Aorta (tissue), 5 donors: ENCODE results near the gene MGLL. TPM values are rescaled to one million over a fixed set of nuclear protein-coding genes. Genes with fewer than 3 reads are reported as not detected.

Experiments
- ATAC-seq: fragments of 200-7000 bp; cut with Tn5 transposase; one replicate; pipeline ENCODE4 v1.9.1; 2022; ENCODE audit warnings: moderate library complexity; ENCODE audit not compliant: low FRiP score
- DNase-seq, 2 donors: peaks; one replicate each; pipeline ENCODE4 v3.0.0-alpha.2; 2020
- H3K27ac ChIP-seq, 2 donors: one replicate each; pipeline ENCODE4 v1.5.1; 2013; ENCODE audit warnings: low read length in 2 of 2, mild to moderate bottlenecking in 2 of 2, moderate library complexity in 2 of 2, control low read depth in 1 of 2, inconsistent platforms in 1 of 2, low read depth in 1 of 2
- H3K27me3 ChIP-seq, 2 donors: one replicate each; pipeline ENCODE4 v1.6.1; 2013; ENCODE audit warnings: control low read depth in 1 of 2, low read length in 1 of 2, mild to moderate bottlenecking in 1 of 2, moderate library complexity in 1 of 2; ENCODE audit not compliant: insufficient read depth in 2 of 2, control insufficient read depth in 1 of 2
- H3K36me3 ChIP-seq, 2 donors: one replicate each; pipeline ENCODE4 v1.6.1; 2013; ENCODE audit warnings: control low read depth in 1 of 2, low read length in 1 of 2, mild to moderate bottlenecking in 1 of 2; ENCODE audit not compliant: insufficient read depth in 2 of 2, control insufficient read depth in 1 of 2
- H3K4me1 ChIP-seq, 2 donors: one replicate each; pipeline ENCODE4 v1.6.1; 2013; ENCODE audit warnings: low read length in 2 of 2, control low read depth in 1 of 2, mild to moderate bottlenecking in 1 of 2, moderate library complexity in 1 of 2; ENCODE audit not compliant: insufficient read depth in 2 of 2, control insufficient read depth in 1 of 2
- H3K4me3 ChIP-seq, 2 donors: one replicate each; pipeline ENCODE4 v1.5.1; 2013; ENCODE audit warnings: low read length in 2 of 2, control low read depth in 1 of 2, mild to moderate bottlenecking in 1 of 2
- H3K9me3 ChIP-seq: one replicate; pipeline ENCODE4 v1.6.1; 2013; ENCODE audit warnings: mild to moderate bottlenecking, low read length; ENCODE audit not compliant: control insufficient read depth
- WGBS, 2 donors: extraction: QIAGEN DNeasy Blood & Tissue Kit; methylation state at CpG; one replicate each; pipeline ENCODE4 v1.1.7; 2013; 5-methylcytosine and 5-hydroxymethylcytosine counted together
- intact Hi-C, 2 donors: fragments of 100-400 bp; cut with DNase I; formaldehyde crosslinking; loops; one replicate each; pipeline versions ENCODE4 v1.14.2 to v1.15.0; 2022
- polyA plus RNA-seq, 2 donors: library from polyadenylated mRNA; stranded (reverse); fragments of 200-250 nt; gene quantifications; one replicate each; pipeline ENCODE4 v1.2.3, GENCODE V29; 2013
- total RNA-seq, 2 donors: library from RNA; stranded (reverse); fragmentation: NEBNext Ultra II Directional; extraction: Animal tissue kit (Norgen Biotek cat#: 25700); gene quantifications; one replicate each; pipeline ENCODE4 v1.2.1, GENCODE V29; 2021
- donor health status: healthy with polysubstance abuse.
- donor health status: Bipolar disorder and iron deficiency.
- donor health status: DM: no; HTN: no; CAD: no.
- donor health status: DM: no; HTN: no; CAD: no.
- donor health status: DM: yes; HTN: yes; CAD: no.

Gene MGLL
- total and polyA plus RNA-seq, 4 donors: 18.3 to 85.3 (median 50.7) TPM

- H3K4me3 ChIP-seq: no peak overlapping the region
- no peaks in the 10 kb centered on the region for H3K9me3 ChIP-seq
- intact Hi-C loops: no loop called here
- no peaks in the 10 kb centered on the region for H3K27me3 ChIP-seq
- no peaks in the 10 kb centered on the region for H3K36me3 ChIP-seq
- no peak overlapping the region for H3K27ac ChIP-seq
- no peak for DNase-seq
- H3K4me1 ChIP-seq: peaks cover 5% of the 10 kb centered on the region in 2 donors
- 45 to 49% methylated on average over 9 of the region's 9 CpGs for WGBS, 2 donors
- ATAC-seq: no peak
These were observed 89.4 kb downstream of the MGLL start for GRCh38 chr3:127732879-127733350.

GRCh38 chr3:127732303-127732702, 90.0 kb downstream of the MGLL start:
- Histone ChIP-seq H3K4me3 (no peak overlapping the region), H3K36me3 (no peaks in the 10 kb centered on the region), H3K4me1 (peaks cover 5% of the 10 kb centered on the region in 2 donors), H3K9me3 (no peaks in the 10 kb centered on the region), H3K27me3 (no peaks in the 10 kb centered on the region), H3K27ac (no peak overlapping the region)
- intact Hi-C loops: no loop called here
- DNase-seq: no peak
- ATAC-seq: no peak
- 83 to 93% methylated on average over 4 of the region's 4 CpGs for WGBS, 2 donors

- ATAC-seq: no peak
- no peak overlapping the region for H3K4me3 ChIP-seq
- no peaks in the 10 kb centered on the region for H3K9me3 ChIP-seq
- 66 to 76% methylated on average over 12 of the region's 12 CpGs for WGBS, 2 donors
- no peaks in the 10 kb centered on the region for H3K27me3 ChIP-seq
- no peaks in the 10 kb centered on the region for H3K36me3 ChIP-seq
- intact Hi-C loops: no loop called here
- no peak for DNase-seq
- H3K4me1 ChIP-seq: peaks cover 5% of the 10 kb centered on the region in 2 donors
- H3K27ac ChIP-seq: no peak overlapping the region
These were observed 90.6 kb downstream of the MGLL start for GRCh38 chr3:127731546-127732289.

GRCh38 chr3:127730666-127731295, 91.5 kb downstream of the MGLL start:
- Histone ChIP-seq H3K27ac (no peak overlapping the region), H3K4me3 (no peak overlapping the region), H3K4me1 (peaks cover 5% of the 10 kb centered on the region in 2 donors), H3K9me3 (no peaks in the 10 kb centered on the region), H3K36me3 (no peaks in the 10 kb centered on the region), H3K27me3 (no peaks in the 10 kb centered on the region)
- ATAC-seq (no peak), DNase-seq (no peak)
- intact Hi-C loops: no loop called here
- whole genome bisulfite sequencing, 2 donors: 90 to 93% methylated on average over 6 of the region's 6 CpGs

- WGBS, 2 donors: 79 to 83% methylated on average over 8 of the region's 8 CpGs
- DNase-seq: no peak
- intact Hi-C loops: no loop called here
- H3K4me1 ChIP-seq: peaks cover 4 to 5% of the 10 kb centered on the region in 2 donors
- H3K36me3 ChIP-seq: no peaks in the 10 kb centered on the region
- no peaks in the 10 kb centered on the region for H3K9me3 ChIP-seq
- H3K27me3 ChIP-seq: no peaks in the 10 kb centered on the region
- H3K27ac ChIP-seq: no peak overlapping the region
- no peak overlapping the region for H3K4me3 ChIP-seq
- ATAC-seq: no peak
These were observed 92.1 kb downstream of the MGLL start for GRCh38 chr3:127730171-127730570.

GRCh38 chr3:127729556-127730056, 92.7 kb downstream of the MGLL start:
- Histone ChIP-seq H3K4me1 (peaks cover 0 to 1% of the 10 kb centered on the region in 2 donors), H3K36me3 (no peaks in the 10 kb centered on the region), H3K9me3 (no peaks in the 10 kb centered on the region), H3K4me3 (no peak overlapping the region), H3K27ac (no peak overlapping the region), H3K27me3 (no peaks in the 10 kb centered on the region)
- no peak for DNase-seq
- ATAC-seq: no peak
- WGBS, 2 donors: 85 to 87% methylated on average over 4 of the region's 4 CpGs
- intact Hi-C loops: no loop called here

- no peaks in the 10 kb centered on the region for H3K9me3 ChIP-seq
- 88 to 91% methylated on average over 7 of the region's 7 CpGs for WGBS, 2 donors
- H3K27ac ChIP-seq: no peak overlapping the region
- H3K4me1 ChIP-seq: no peaks in the 10 kb centered on the region
- no peaks in the 10 kb centered on the region for H3K36me3 ChIP-seq
- no peak for DNase-seq
- no peaks in the 10 kb centered on the region for H3K27me3 ChIP-seq
- ATAC-seq: no peak
- H3K4me3 ChIP-seq: no peak overlapping the region
- intact Hi-C loops: no loop called here
These were observed 93.8 kb downstream of the MGLL start for GRCh38 chr3:127728417-127729015.

- intact Hi-C loops: no loop called here
- peaks cover 0 to 2% of the 10 kb centered on the region in 2 donors for H3K36me3 ChIP-seq
- no peak for DNase-seq
- H3K9me3 ChIP-seq: no peaks in the 10 kb centered on the region
- H3K4me3 ChIP-seq: no peak overlapping the region
- ATAC-seq: no peak
- H3K27ac ChIP-seq: no peak overlapping the region
- H3K27me3 ChIP-seq: no peaks in the 10 kb centered on the region
- no peaks in the 10 kb centered on the region for H3K4me1 ChIP-seq
- WGBS, 2 donors: 92 to 94% methylated on average over 3 of the region's 3 CpGs
These were observed 95.4 kb downstream of the MGLL start for GRCh38 chr3:127726894-127727293.
